ENCODE data around the gene BMI1.
"Not testable (repeated sequence)": the region's sequence is repeated elsewhere in the genome, so short reads cannot be mapped to it uniquely, and the experiment has no call there.

Gene BMI1

GRCh38 chr10:22320591-22321155, at the start of gene BMI1:
Gene BMI1, plus strand, starts transcription at chr10:22321099. Its CDS starts 5,351 bp downstream, at chr10:22326450.
- DNase-seq: peak; percentile 39

GRCh38 chr10:22271786-22272185, 49.1 kb upstream of the BMI1 start:
- no peak for DNase-seq

- DNase-seq: no peak
Observed at GRCh38 chr10:22278441-22278782, 42.5 kb upstream of the BMI1 start.

GRCh38 chr10:22280078-22280477, 40.8 kb upstream of the BMI1 start:
- no peak for DNase-seq

GRCh38 chr10:22285130-22285529, 35.8 kb upstream of the BMI1 start:
- DNase-seq: no peak

- no peak for DNase-seq
Observed at GRCh38 chr10:22293747-22294404, 27.0 kb upstream of the BMI1 start.

GRCh38 chr10:22294694-22295093, 26.2 kb upstream of the BMI1 start:
- no peak for DNase-seq

GRCh38 chr10:22301193-22301592, 19.7 kb upstream of the BMI1 start:
- no peak for DNase-seq

- DNase-seq: no peak
Observed at GRCh38 chr10:22303461-22303860, 17.4 kb upstream of the BMI1 start.

GRCh38 chr10:22305721-22306120, 15.2 kb upstream of the BMI1 start:
- DNase-seq: no peak

GRCh38 chr10:22308390-22308789, 12.5 kb upstream of the BMI1 start:
- no peak for DNase-seq

- DNase-seq: no peak
Observed at GRCh38 chr10:22309180-22310000, 11.5 kb upstream of the BMI1 start.

- not testable (repeated sequence) for DNase-seq
Observed at GRCh38 chr10:22310012-22310411, 10.9 kb upstream of the BMI1 start.

GRCh38 chr10:22310928-22311327, 10.0 kb upstream of the BMI1 start:
- no peak for DNase-seq

- no peak for DNase-seq
Observed at GRCh38 chr10:22314852-22315251, 6.0 kb upstream of the BMI1 start.

- no peak for DNase-seq
Observed at GRCh38 chr10:22315455-22316285, 5.2 kb upstream of the BMI1 start.

GRCh38 chr10:22316286-22317075, 4.4 kb upstream of the BMI1 start, which contains the start of gene COMMD3:
Gene COMMD3, plus strand, starts transcription at chr10:22316388. Its CDS starts 30 bp downstream, at chr10:22316418.
- peak; percentile 62 for DNase-seq

GRCh38 chr10:22317076-22317370, 3.9 kb upstream of the BMI1 start:
- no peak for DNase-seq

GRCh38 chr10:22317771-22318565, 2.9 kb upstream of the BMI1 start:
- no peak for DNase-seq

GRCh38 chr10:22318772-22319171, 2.1 kb upstream of the BMI1 start:
- DNase-seq: no peak

- DNase-seq: no peak
Observed at GRCh38 chr10:22319547-22319979, 1.3 kb upstream of the BMI1 start.
